HFFc6 (cell line): ENCODE measurements around the gene IQSEC2. TPM values are rescaled to one million over a fixed set of nuclear protein-coding genes. Genes with fewer than 3 reads are reported as not detected.

ENCODE experiments used
- DNase-seq: peaks from one replicate; pipeline ENCODE4 v3.0.0-alpha.2; 2018
- H3K27ac Mint-ChIP-seq: 2 replicates; pipeline ENCODE4 v1.8.0; 2020; ENCODE audit warnings: mild to moderate bottlenecking, mixed read lengths
- H3K27me3 Mint-ChIP-seq: 2 replicates; pipeline ENCODE4 v1.8.0; 2021; ENCODE audit warnings: mild to moderate bottlenecking, moderate library complexity, mixed read lengths; ENCODE audit not compliant: insufficient read depth
- H3K36me3 Mint-ChIP-seq: 2 replicates; pipeline ENCODE4 v1.8.0; 2021; ENCODE audit warnings: low read depth, mixed read lengths
- H3K4me1 Mint-ChIP-seq: 2 replicates; pipeline ENCODE4 v1.8.0; 2020; ENCODE audit warnings: low read depth, mixed read lengths
- H3K4me3 Mint-ChIP-seq: 2 replicates; pipeline ENCODE4 v1.8.0; 2020; ENCODE audit warnings: mild to moderate bottlenecking, moderate library complexity, mixed read lengths
- H3K9me3 Mint-ChIP-seq: 2 replicates; pipeline ENCODE4 v1.8.0; 2020; ENCODE audit warnings: mild to moderate bottlenecking, mixed read lengths
- CTCF ChIP-seq: fragments of 200-600 bp; sonication (generic); IDR thresholded peaks from 2 replicates; pipeline ENCODE4 v1.5.0; 2021; ENCODE audit warnings: antibody characterized with exemption, mild to moderate bottlenecking
- total RNA-seq, 6 experiments: library from RNA; stranded (reverse); fragmentation: NEBNext Ultra II Directional; extraction: Animal tissue kit (Norgen Biotek cat#: 25700); gene quantifications; 2 replicates in 1 of 6; 3 replicates in 5 of 6; pipeline ENCODE4 v1.2.3, GENCODE V29; 2021

Gene IQSEC2
- total RNA-seq, 6 experiments from 2014 or later = 16.4 to 22.8 (median 20.0) TPM

- H3K27ac Mint-ChIP-seq = no peak overlapping the region
- no peak overlapping the region for H3K4me3 Mint-ChIP-seq
- H3K9me3 Mint-ChIP-seq = no peaks in the 10 kb centered on the region
- H3K4me1 Mint-ChIP-seq = peaks cover 42% of the 10 kb centered on the region
- H3K27me3 Mint-ChIP-seq = peaks cover 3% of the 10 kb centered on the region
- DNase-seq = no peak
- H3K36me3 Mint-ChIP-seq = no peaks in the 10 kb centered on the region
- TF ChIP-seq CTCF = no peak
Measured at GRCh38 chrX:53283099-53283498, 1.7 kb upstream of the IQSEC2 start.

GRCh38 chrX:53281963-53282695 lies 745 bp upstream of the IQSEC2 start:
- no peaks in the 10 kb centered on the region for H3K9me3 Mint-ChIP-seq
- H3K27ac Mint-ChIP-seq = peak overlapping the region; percentile 40; the same call in 1 of the 2 replicates
- no peaks in the 10 kb centered on the region for H3K27me3 Mint-ChIP-seq
- peak overlapping the region; percentile 84; the same call in 1 of the 2 replicates for H3K4me3 Mint-ChIP-seq
- no peaks in the 10 kb centered on the region for H3K36me3 Mint-ChIP-seq
- no peak for TF ChIP-seq CTCF
- H3K4me1 Mint-ChIP-seq = peaks cover 32% of the 10 kb centered on the region
- DNase-seq = no peak

GRCh38 chrX:53280331-53281320 lies 758 bp downstream of the IQSEC2 start:
- no peaks in the 10 kb centered on the region for H3K36me3 Mint-ChIP-seq
- peak overlapping the region; percentile 83 for H3K27ac Mint-ChIP-seq
- H3K4me1 Mint-ChIP-seq = peaks cover 29% of the 10 kb centered on the region
- peak; percentile 48 for DNase-seq
- H3K4me3 Mint-ChIP-seq = peak overlapping the region; percentile 84
- no peaks in the 10 kb centered on the region for H3K9me3 Mint-ChIP-seq
- no peak for TF ChIP-seq CTCF
- H3K27me3 Mint-ChIP-seq = no peaks in the 10 kb centered on the region

- peaks cover 20% of the 10 kb centered on the region for H3K4me1 Mint-ChIP-seq
- H3K4me3 Mint-ChIP-seq = peak overlapping the region; percentile 84
- H3K9me3 Mint-ChIP-seq = no peaks in the 10 kb centered on the region
- no peaks in the 10 kb centered on the region for H3K36me3 Mint-ChIP-seq
- no peaks in the 10 kb centered on the region for H3K27me3 Mint-ChIP-seq
- no peak for TF ChIP-seq CTCF
- H3K27ac Mint-ChIP-seq = no peak overlapping the region
- no peak for DNase-seq
Measured at GRCh38 chrX:53279296-53280237, 1.8 kb downstream of the IQSEC2 start.

- no peak overlapping the region for H3K4me3 Mint-ChIP-seq
- no peak for DNase-seq
- no peaks in the 10 kb centered on the region for H3K9me3 Mint-ChIP-seq
Measured at GRCh38 chrX:53272808-53273337, 8.5 kb downstream of the IQSEC2 start.

More at GRCh38 chrX:53272808-53273337, 8.5 kb downstream of the IQSEC2 start:
- no peaks in the 10 kb centered on the region for H3K36me3 Mint-ChIP-seq
- no peaks in the 10 kb centered on the region for H3K27me3 Mint-ChIP-seq
- no peaks in the 10 kb centered on the region for H3K4me1 Mint-ChIP-seq
- TF ChIP-seq CTCF = no peak
- no peak overlapping the region for H3K27ac Mint-ChIP-seq
